ENCODE data around the gene MORN1.

DNA sequence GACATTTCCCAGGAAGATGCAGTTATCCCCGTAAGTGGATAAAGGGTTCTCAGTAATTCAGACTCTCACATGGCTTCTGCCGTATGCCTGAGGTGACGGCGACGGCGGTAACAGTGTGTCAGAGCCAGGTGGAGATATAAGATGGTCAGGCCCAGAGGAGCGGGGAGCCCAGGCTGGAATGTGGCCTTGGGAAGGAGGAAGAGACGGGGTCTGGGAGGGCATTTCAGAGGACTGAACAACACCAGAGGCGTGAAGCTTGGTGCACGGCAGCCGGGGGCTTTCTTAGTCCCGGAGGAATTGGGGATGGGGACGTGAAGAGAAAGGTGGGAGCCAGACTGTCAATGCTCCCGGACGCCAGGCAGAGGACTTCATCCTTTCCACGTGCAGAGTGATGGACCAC is 1.3 kb upstream of the MORN1 start:
- TF ChIP-seq, protein P1, sequence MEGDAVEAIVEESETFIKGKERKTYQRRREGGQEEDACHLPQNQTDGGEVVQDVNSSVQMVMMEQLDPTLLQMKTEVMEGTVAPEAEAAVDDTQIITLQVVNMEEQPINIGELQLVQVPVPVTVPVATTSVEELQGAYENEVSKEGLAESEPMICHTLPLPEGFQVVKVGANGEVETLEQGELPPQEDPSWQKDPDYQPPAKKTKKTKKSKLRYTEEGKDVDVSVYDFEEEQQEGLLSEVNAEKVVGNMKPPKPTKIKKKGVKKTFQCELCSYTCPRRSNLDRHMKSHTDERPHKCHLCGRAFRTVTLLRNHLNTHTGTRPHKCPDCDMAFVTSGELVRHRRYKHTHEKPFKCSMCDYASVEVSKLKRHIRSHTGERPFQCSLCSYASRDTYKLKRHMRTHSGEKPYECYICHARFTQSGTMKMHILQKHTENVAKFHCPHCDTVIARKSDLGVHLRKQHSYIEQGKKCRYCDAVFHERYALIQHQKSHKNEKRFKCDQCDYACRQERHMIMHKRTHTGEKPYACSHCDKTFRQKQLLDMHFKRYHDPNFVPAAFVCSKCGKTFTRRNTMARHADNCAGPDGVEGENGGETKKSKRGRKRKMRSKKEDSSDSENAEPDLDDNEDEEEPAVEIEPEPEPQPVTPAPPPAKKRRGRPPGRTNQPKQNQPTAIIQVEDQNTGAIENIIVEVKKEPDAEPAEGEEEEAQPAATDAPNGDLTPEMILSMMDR (IDR thresholded peaks at IDR 0.05; ENCODE audit: insufficient read depth, low read length, poor library complexity, severe bottlenecking), result no peak
- no peak for TF ChIP-seq EZH2phosphoT487 (conservative IDR thresholded peaks at IDR 0.05; ENCODE audit: low read length)
